H1 (cell line): ENCODE results near the gene PI4KB. TPM values are rescaled to one million over a fixed set of nuclear protein-coding genes. Genes with fewer than 3 reads are reported as not detected.

Experiments used
- CTCF ChIA-PET: fragments of 300-600 bp; sonication (Branson Sonifier 250); formaldehyde crosslinking; loops from one replicate; lab custom pipeline; 2021; ENCODE audit not compliant: partially characterized antibody; lab: Charles Lee
- POLR2A ChIA-PET: fragments of 300-600 bp; sonication (Branson Sonifier 250); formaldehyde crosslinking; loops from one replicate; lab custom pipeline; 2021; ENCODE audit warnings: inconsistent platforms; ENCODE audit not compliant: partially characterized antibody; lab: Charles Lee
- DNase-seq, 2 experiments: peaks; one replicate each; pipeline versions ENCODE4 v3.0.0 to v3.0.0-alpha.2; 2010 to 2022; ENCODE audit warnings: low spot score in 2 of 2, low read depth in 1 of 2, mixed read lengths in 1 of 2
- FAIRE-seq: peaks from 2 replicates; lab custom pipeline; 2011; peaks lifted over from hg19 to GRCh38; lab: Jason Lieb, UNC
- H2AFZ ChIP-seq: 2 replicates; pipeline ENCODE4 v1.8.1; 2012; ENCODE audit warnings: low read length, inconsistent platforms
- H2AK5ac ChIP-seq: 2 replicates; pipeline ENCODE4 v1.6.1; 2013; ENCODE audit warnings: low read depth, low read length
- H2BK120ac ChIP-seq: replicated peaks from 2 replicates; pipeline ENCODE3; 2013; ENCODE audit warnings: low read depth, low read length, inconsistent platforms
- H2BK12ac ChIP-seq: 2 replicates; pipeline ENCODE4 v1.6.1; 2013; ENCODE audit warnings: low read depth, low read length
- H2BK15ac ChIP-seq: 2 replicates; pipeline ENCODE4 v1.6.1; 2013; ENCODE audit warnings: low read length
- H2BK20ac ChIP-seq: 2 replicates; pipeline ENCODE4 v1.6.1; 2013; ENCODE audit warnings: low read length
- H2BK5ac ChIP-seq: 2 replicates; pipeline ENCODE4 v1.6.1; 2013; ENCODE audit warnings: low read depth, low read length
- H3K14ac ChIP-seq: 2 replicates; pipeline ENCODE4 v1.6.1; 2013; ENCODE audit warnings: inconsistent platforms; ENCODE audit not compliant: insufficient read length
- H3K18ac ChIP-seq: 2 replicates; pipeline ENCODE4 v1.6.1; 2013; ENCODE audit warnings: low read length; ENCODE audit errors: extremely low read depth
- H3K23ac ChIP-seq: 2 replicates; pipeline ENCODE4 v1.6.1; 2013; ENCODE audit warnings: inconsistent platforms; ENCODE audit not compliant: insufficient read length
- H3K23me2 ChIP-seq: 2 replicates; pipeline ENCODE4 v1.6.1; 2013; ENCODE audit warnings: low read depth, low read length
- H3K27ac ChIP-seq: 2 replicates; pipeline ENCODE4 v1.6.1; 2011; ENCODE audit warnings: low read depth, low read length, inconsistent platforms
- H3K27me3 ChIP-seq, 4 experiments: replicated peaks in 1 of 4; 1 replicate in 1 of 4; 2 replicates in 3 of 4; pipeline versions ENCODE4 v1.6.1 to v1.8.1; 2011 to 2013; ENCODE audit warnings: low read length in 3 of 4, mild to moderate bottlenecking in 3 of 4, inconsistent platforms in 2 of 4, mixed read lengths in 2 of 4, moderate library complexity in 1 of 4; ENCODE audit not compliant: control insufficient read depth in 3 of 4, insufficient read depth in 3 of 4; ENCODE audit errors: extremely low read depth in 1 of 4
- H3K36me3 ChIP-seq, 4 experiments: 2 replicates each; pipeline versions ENCODE4 v1.6.1 to v1.8.1; 2011 to 2013; ENCODE audit warnings: mild to moderate bottlenecking in 4 of 4, low read length in 3 of 4, moderate library complexity in 2 of 4, control low read depth in 1 of 4, inconsistent platforms in 1 of 4; ENCODE audit not compliant: insufficient read depth in 4 of 4, control insufficient read depth in 2 of 4
- H3K4ac ChIP-seq: replicated peaks from 2 replicates; pipeline ENCODE3; 2013; ENCODE audit warnings: low read length, low read depth, mixed read lengths, inconsistent platforms; ENCODE audit not compliant: insufficient read length
- H3K4me1 ChIP-seq, 4 experiments: replicated peaks in 1 of 4; 1 replicate in 1 of 4; 2 replicates in 3 of 4; pipeline versions ENCODE4 v1.6.1 to v1.8.1; 2011 to 2013; ENCODE audit warnings: low read length in 3 of 4, inconsistent platforms in 2 of 4, mixed read lengths in 1 of 4; ENCODE audit not compliant: insufficient read depth in 4 of 4, control insufficient read depth in 3 of 4
- H3K4me2 ChIP-seq, 2 experiments: 2 replicates each; pipeline versions ENCODE4 v1.6.1 to v1.8.1; 2011 to 2013; ENCODE audit warnings: low read depth in 2 of 2, low read length in 2 of 2, control low read depth in 1 of 2, inconsistent platforms in 1 of 2, mild to moderate bottlenecking in 1 of 2; ENCODE audit not compliant: insufficient read depth in 1 of 2
- H3K4me3 ChIP-seq, 4 experiments: fragments of 200-600, 300-600 bp in 1 of 4; sonication (generic), shearing (Covaris generic), sonication (Bioruptor Twin) in 1 of 4; 2 replicates each; pipeline versions ENCODE4 v1.5.1 to v1.8.1; 2011 to 2016; ENCODE audit warnings: low read length in 4 of 4, low read depth in 3 of 4, control low read depth in 2 of 4, inconsistent platforms in 2 of 4, mild to moderate bottlenecking in 2 of 4, mixed read lengths in 1 of 4, moderate library complexity in 1 of 4; ENCODE audit not compliant: insufficient read depth in 2 of 4; ENCODE audit errors: extremely low read depth in 1 of 4
- H3K56ac ChIP-seq: replicated peaks from 2 replicates; pipeline ENCODE3; 2013; ENCODE audit warnings: low read depth, mild to moderate bottlenecking, mixed read lengths, low read length, inconsistent platforms; ENCODE audit not compliant: insufficient read length
- H3K79me1 ChIP-seq: 2 replicates; pipeline ENCODE4 v1.6.1; 2013; ENCODE audit warnings: low read depth, low read length, control low read depth
- H3K79me2 ChIP-seq, 2 experiments: 2 replicates each; pipeline versions ENCODE4 v1.6.1 to v1.8.1; 2012 to 2013; ENCODE audit warnings: low read length in 2 of 2, mild to moderate bottlenecking in 2 of 2, inconsistent platforms in 1 of 2; ENCODE audit not compliant: insufficient read depth in 2 of 2, control insufficient read depth in 1 of 2
- H3K9ac ChIP-seq, 4 experiments: replicated peaks in 1 of 4; 1 replicate in 1 of 4; 2 replicates in 3 of 4; pipeline versions ENCODE4 v1.6.1 to v1.8.1; 2011 to 2013; ENCODE audit warnings: low read depth in 3 of 4, low read length in 3 of 4, control low read depth in 2 of 4, mild to moderate bottlenecking in 2 of 4, moderate library complexity in 2 of 4, inconsistent platforms in 1 of 4; ENCODE audit errors: extremely low read depth in 1 of 4
- H3K9me3 ChIP-seq, 2 experiments: 2 replicates each; pipeline versions ENCODE4 v1.6.1 to v1.8.1; 2012 to 2013; ENCODE audit warnings: mild to moderate bottlenecking in 2 of 2, moderate library complexity in 2 of 2, control low read depth in 1 of 2, inconsistent platforms in 1 of 2, low read depth in 1 of 2, low read length in 1 of 2, mixed read lengths in 1 of 2; ENCODE audit not compliant: insufficient read depth in 2 of 2
- H4K20me1 ChIP-seq, 2 experiments: replicated peaks in 1 of 2; 2 replicates each; pipeline versions ENCODE3 to v1.8.1; 2011 to 2013; ENCODE audit warnings: inconsistent platforms in 2 of 2, low read length in 2 of 2, mild to moderate bottlenecking in 1 of 2; ENCODE audit not compliant: insufficient read depth in 2 of 2, control insufficient read depth in 1 of 2
- H4K5ac ChIP-seq: 2 replicates; pipeline ENCODE4 v1.6.1; 2013; ENCODE audit warnings: low read length, low read depth, mixed read lengths, inconsistent platforms; ENCODE audit not compliant: insufficient read length
- H4K8ac ChIP-seq: 2 replicates; pipeline ENCODE4 v1.8.0; 2013; ENCODE audit warnings: mild to moderate bottlenecking, moderate library complexity, low read length, inconsistent platforms; ENCODE audit not compliant: insufficient read depth; ENCODE audit errors: extremely low read depth
- H4K91ac ChIP-seq: replicated peaks from 2 replicates; pipeline ENCODE3; 2013; ENCODE audit warnings: low read length, mixed read lengths, inconsistent platforms; ENCODE audit not compliant: insufficient read length
- CTCF ChIP-seq, 3 experiments: IDR thresholded peaks; 1 replicate in 2 of 3; 2 replicates in 1 of 3; pipeline versions ENCODE4 v1.5.1 to v1.6.1; 2011; ENCODE audit warnings: low read length in 3 of 3, mild to moderate bottlenecking in 3 of 3, inconsistent platforms in 2 of 3, low read depth in 1 of 3, moderate library complexity in 1 of 3; ENCODE audit not compliant: insufficient read depth in 1 of 3; ENCODE audit errors: control extremely low read depth in 1 of 3
- E2F6 ChIP-seq: IDR thresholded peaks from 2 replicates; pipeline ENCODE4 v1.6.1; 2012; ENCODE audit warnings: inconsistent platforms
- RAD21 ChIP-seq, 2 experiments: IDR thresholded peaks in 1 of 2; conservative IDR thresholded peaks in 1 of 2; 2 replicates each; pipeline ENCODE4 v1.6.1; 2011; ENCODE audit warnings: low read depth in 2 of 2, low read length in 2 of 2, improper control_type of control experiment in 1 of 2, inconsistent platforms in 1 of 2, mild to moderate bottlenecking in 1 of 2, moderate library complexity in 1 of 2
- WGBS, 2 experiments: shearing (Covaris generic) in 1 of 2; methylation state at CpG; one replicate each; pipeline versions ENCODE4 v1.1.6 to v1.1.7; 2013 to 2015; ENCODE audit warnings: low lambda C conversion rate in 2 of 2, mixed read lengths in 2 of 2, inconsistent platforms in 1 of 2, low coverage in 1 of 2, missing lambda C conversion rate in 1 of 2; ENCODE audit not compliant: insufficient replicate concordance in 2 of 2, insufficient coverage in 1 of 2, insufficient read length in 1 of 2; ENCODE audit errors: extremely low coverage in 1 of 2, missing lambda C conversion rate in 1 of 2; 5-methylcytosine and 5-hydroxymethylcytosine counted together
- polyA plus RNA-seq, 7 experiments: library from polyadenylated mRNA; depleted of rRNA in 3 of 7; stranded (reverse) in 5 of 7; unstranded in 2 of 7; fragments of >200 nt in 5 of 7; fragments of 200-250 nt in 2 of 7; gene quantifications; 1 replicate in 5 of 7; 2 replicates in 1 of 7; 4 replicates in 1 of 7; pipeline versions ENCODE4 v1.2.1 to v1.2.3, GENCODE V29; 2011 to 2013; ENCODE audit warnings: missing spikeins in 2 of 7, mixed read lengths in 2 of 7
- total RNA-seq: library from RNA; stranded (reverse); fragmentation: NEBNext Ultra II Directional; extraction: Animal tissue kit (Norgen Biotek cat#: 25700); gene quantifications from 2 replicates; pipeline ENCODE4 v1.2.1, GENCODE V29; 2021

PI4KB gene
- total and polyA plus RNA-seq, 2 of the 8 experiments (the other 6 are each of a cell fraction or from before 2014, with no cell fraction given): 30.1 to 37.1 TPM

GRCh38 chr1:151364996-151365395, 37.8 kb upstream of the PI4KB start:
- Histone ChIP-seq H2BK15ac (no peak overlapping the region), H2AFZ (no peak overlapping the region), H3K14ac (no peak overlapping the region), H4K5ac (no peak overlapping the region), H3K4me1 (no peaks in the 10 kb centered on the region; a peak in 1 of 7 replicates), H3K36me3 (peaks cover 0 to 9% (median 0%) of the 10 kb centered on the region in 4 experiments; a peak in 3 of 8 replicates), H3K27ac (no peak overlapping the region), H2AK5ac (no peak overlapping the region), H3K79me1 (no peaks in the 10 kb centered on the region), H3K4me3 (no peak overlapping the region), H4K8ac (no peak overlapping the region), H2BK20ac (no peak overlapping the region), H3K79me2 (no peaks in the 10 kb centered on the region), H3K4me2 (no peak overlapping the region), H2BK120ac (no peak overlapping the region), H3K23me2 (no peaks in the 10 kb centered on the region), H3K9me3 (peaks cover 10 to 15% of the 10 kb centered on the region in 2 experiments), H3K4ac (no peak overlapping the region), H3K56ac (no peak overlapping the region), H3K18ac (no peak overlapping the region), H2BK5ac (no peak overlapping the region), H4K20me1 (no peaks in the 10 kb centered on the region), H3K27me3 (no peaks in the 10 kb centered on the region), H3K23ac (no peak overlapping the region), H2BK12ac (no peak overlapping the region), H3K9ac (no peak overlapping the region), H4K91ac (no peak overlapping the region)
- DNase-seq (no peak), FAIRE-seq (no peak)
- ChIA-PET POLR2A (interaction anchor here (1.2 to 1.5 kb wide), 8 partner anchors 9 to 35 kb away, joined by 3 to 5 read pairs (median 4); partner anchors contain the start of gene PSMB4), CTCF (interaction anchor here (0.8 to 1.9 kb wide), 9 partner anchors 9 to 53 kb away, joined by 3 to 5 read pairs (median 4); no protein-coding TSS in a partner anchor)
- TF ChIP-seq CTCF (IDR thresholded peaks at IDR 0.05; ENCODE audit: control extremely low read depth in 1 of 3, insufficient read depth in 1 of 3, low read depth in 1 of 3, low read length in 3 of 3): peak in 2 of 3 experiments; percentile 23 to 33; a peak in 2 of 4 replicates
- no peak for TF ChIP-seq E2F6
- TF ChIP-seq RAD21 (IDR thresholded peaks at IDR 0.05 in 1 of 2, conservative IDR thresholded peaks at IDR 0.05 in 1 of 2; ENCODE audit: low read depth in 2 of 2, low read length in 2 of 2): peak in 1 of 2 experiments; percentile 18; a peak in 1 of 4 replicates
- 83% methylated on average over 4 of the region's 4 CpGs; no CpG with 5 or more reads in 1 of the 2 experiments for WGBS, 2 experiments
